Measurements from ENCODE around the gene RAPGEF4.
"Not testable (repeated sequence)": the region's sequence is repeated elsewhere in the genome, so short reads cannot be mapped to it uniquely, and the experiment has no call there.

The RAPGEF4 gene

DNA sequence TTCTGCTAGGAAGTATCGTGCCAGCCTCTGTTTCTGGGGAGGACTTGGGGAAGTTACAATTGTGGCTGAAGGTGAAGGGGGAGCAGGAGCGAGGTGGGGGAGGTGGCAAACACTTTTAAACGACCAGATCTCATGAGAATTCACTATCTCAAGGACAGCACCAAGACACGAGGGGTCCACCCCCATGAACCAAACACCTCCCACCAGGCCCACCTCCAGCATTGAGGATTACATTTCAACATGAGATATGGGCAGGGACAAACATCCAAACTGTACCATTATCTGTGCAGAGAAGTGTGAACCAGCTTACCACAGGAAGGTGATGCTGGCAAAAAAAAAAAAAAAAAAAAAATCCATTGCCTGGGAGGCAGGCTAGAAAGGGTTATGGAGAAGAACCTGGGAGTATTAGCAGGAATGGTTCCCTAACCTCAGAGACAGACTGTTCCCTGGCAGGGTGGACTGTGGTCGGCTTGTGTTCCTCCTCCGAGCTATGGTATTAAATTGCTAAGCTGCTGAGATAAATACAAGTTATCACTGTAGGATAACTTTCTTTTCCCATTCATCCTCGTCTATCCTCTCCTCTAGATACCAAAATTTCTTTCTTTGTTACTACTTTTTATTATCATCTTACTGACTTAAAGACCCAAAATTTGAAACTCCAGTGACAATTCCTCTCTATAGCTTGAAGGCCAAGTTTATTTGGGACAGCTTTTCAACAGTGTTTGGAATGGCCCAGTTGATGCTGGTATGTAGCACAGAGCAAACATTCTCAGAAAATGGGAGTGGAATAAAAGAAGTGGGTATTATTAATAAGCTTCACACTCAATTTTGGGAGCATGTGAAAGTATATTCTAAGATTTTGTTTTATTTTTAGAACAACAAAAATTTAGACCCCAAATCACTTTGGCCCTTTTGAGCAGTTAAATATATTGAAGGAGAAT lies 266.3 kb downstream of the RAPGEF4 start:
- DNase-seq (ENCODE audit: low read depth): no peak

DNA sequence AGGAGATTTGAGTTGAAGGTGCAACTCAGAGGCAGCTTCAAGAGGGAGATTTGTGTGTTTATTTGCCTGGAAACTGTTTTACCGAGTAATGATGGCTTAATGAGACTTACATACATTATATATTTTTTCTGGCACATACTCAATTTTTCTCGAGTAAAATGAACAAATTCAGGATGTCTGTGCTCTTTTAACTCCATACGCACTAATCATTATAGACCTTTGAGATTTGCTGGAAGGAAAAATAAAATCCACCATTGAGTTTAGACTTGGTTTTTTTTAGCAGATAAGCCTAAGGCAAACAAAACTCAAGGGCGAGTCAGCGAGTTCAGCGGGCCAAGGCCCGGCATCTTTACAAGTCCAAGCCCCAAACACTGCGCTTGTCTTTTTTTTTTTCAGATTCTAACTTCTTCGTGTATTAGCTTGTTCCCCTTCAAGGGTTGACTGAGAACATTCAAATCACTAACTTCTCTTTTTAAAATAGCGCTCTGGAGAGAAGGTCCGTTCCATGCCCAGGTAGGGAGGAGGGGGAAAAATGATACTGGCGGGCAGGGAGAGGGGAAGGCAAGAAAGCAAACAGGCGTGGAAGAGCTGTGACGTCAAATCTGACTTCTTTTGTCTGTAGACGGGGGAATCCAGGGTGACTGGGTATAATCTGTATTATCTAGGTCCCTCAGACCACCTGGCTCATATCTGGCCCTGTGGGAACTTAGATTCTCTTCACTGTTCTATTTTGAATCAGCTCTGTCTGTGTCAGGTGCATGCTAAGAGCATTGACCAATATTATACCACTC lies 267.3 kb downstream of the RAPGEF4 start:
- no peak for DNase-seq (ENCODE audit: low read depth)

DNA sequence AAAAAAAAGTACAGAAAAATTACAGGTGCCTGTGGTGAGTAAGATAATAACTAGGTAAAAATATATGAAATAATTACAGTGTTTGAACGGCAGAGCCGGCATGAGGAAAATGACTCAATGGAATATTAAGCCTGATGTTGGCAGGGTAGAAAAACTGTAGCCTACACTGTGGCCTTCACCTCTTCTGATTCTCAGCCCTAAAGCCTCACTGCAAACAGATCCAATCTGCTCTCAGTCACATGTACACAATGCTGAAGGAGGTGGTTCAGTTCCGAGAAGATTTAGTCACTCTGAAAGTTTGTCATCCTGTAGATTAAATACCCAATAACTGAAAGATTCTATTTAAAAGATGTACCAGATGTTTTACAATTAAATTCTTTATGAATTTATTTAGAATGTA lies 273.1 kb downstream of the RAPGEF4 start:
- DNase-seq (ENCODE audit: low read depth): no peak

DNA sequence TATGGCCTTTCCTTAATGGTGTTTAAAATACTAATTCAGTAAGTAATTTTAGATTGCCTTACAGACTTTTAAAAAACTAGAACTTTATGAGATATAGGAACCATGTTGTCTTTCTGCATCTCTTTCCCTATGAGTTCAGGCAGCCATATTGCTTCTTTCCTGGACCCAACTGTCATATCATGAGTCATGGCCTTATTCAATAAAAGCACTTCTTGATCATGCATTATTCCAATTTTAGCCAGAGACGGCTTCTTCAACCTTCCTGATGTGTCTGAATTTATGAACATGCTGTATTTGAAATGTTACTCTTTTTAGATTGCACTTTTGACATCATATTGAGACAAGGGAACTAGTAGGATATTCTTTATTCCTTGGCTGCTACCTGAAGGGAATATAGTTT lies 274.6 kb downstream of the RAPGEF4 start:
- no peak for DNase-seq (ENCODE audit: low read depth)

DNA sequence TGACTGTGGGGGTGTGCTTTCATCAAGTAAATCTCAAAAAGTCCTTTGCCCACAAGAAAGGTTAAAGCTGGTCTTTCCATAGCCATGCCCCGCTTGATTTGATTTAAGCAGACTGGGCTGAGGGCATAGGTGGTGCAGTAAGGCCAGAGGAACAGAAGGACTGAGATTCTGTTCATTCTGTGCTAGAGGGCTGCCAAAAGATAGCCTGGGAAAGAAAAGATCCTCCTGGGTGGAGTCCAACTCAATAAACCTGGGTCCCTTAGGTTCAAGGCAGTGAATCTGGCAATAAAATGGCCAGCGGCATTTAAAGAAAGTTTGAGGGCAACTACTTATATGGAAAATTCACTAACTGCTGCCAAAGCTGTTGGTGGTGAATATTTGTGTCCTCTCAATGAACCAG lies 280.8 kb downstream of the RAPGEF4 start:
- no peak for DNase-seq (ENCODE audit: low read depth)

DNA sequence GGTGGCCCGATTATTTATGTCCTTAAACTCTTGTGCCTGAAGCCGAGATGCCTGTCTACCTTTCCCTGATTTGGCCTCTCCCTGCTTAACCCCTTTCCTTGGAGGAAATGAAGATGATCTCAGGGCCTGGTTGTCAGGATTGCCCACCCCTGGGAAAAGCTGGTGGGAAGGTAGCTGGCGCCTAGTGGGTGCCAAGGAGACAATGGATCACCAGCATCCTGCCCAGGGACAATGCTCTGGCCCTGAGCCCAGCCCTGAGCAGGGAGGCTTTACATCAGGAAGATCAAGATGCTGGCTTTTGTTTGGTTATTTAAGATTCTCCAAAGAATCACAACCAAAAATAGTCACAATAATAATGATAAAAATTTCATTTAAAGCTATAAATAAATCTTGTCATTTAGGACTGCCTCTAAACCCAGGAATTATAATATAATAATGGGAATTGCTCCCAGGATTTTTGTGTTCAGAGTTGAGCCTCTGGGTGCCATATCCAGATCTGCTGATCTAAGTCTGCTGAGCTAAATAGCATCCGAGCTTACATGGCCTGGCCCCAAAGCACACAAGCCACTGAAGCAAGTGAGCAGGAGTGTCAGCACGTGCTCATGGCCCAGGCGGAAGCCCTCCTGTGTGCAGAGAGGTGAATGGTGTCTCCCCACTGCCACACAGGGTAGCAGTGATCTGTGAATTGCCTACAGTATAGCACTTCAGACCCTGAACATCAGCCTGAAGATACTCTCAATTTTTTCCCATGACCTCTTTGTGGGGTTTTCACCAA lies 282.2 kb downstream of the RAPGEF4 start:
- DNase-seq (ENCODE audit: low read depth): no peak

DNA sequence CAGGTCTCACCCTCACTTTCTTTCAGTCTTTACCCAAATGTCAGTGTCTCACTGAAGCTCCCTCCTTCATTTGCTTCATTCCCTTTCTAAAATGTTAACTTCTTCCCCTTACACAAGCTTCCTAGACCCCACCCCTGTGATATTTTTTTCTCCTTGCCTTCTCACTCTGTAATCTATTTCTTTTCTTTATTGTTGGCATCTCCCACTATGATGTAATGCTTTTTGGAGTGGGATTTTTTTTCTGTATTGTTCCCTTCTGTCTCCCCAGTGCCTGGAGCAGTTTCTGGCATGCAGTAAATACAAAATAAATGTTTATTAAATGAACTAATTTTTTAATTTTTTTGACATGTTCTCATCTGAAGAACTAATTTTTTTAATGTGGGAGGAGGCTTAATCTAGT lies 284.1 kb downstream of the RAPGEF4 start:
- DNase-seq (ENCODE audit: low read depth): no peak

DNA sequence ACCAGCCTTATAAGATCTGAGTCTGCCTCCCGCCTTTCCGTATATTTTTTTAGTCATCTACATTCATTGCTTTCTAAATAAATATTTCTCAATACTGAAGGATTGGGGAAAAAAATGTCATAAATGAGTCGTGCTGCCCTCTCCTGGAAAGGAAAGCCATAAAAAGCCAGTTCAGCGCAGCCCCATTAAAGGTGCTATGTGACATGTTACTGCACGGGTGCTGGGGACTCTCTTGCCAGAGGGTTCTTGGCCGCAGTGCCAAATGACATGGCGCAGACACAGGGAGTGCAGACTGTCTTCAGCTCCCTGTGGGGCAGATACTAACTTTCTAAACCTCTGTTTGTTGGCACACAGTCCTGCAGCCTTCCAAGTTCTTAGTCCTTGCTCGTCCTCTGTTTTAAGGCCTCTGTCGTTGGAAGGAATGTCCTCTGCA lies 286.3 kb downstream of the RAPGEF4 start:
- DNase-seq (ENCODE audit: low read depth): no peak

DNA sequence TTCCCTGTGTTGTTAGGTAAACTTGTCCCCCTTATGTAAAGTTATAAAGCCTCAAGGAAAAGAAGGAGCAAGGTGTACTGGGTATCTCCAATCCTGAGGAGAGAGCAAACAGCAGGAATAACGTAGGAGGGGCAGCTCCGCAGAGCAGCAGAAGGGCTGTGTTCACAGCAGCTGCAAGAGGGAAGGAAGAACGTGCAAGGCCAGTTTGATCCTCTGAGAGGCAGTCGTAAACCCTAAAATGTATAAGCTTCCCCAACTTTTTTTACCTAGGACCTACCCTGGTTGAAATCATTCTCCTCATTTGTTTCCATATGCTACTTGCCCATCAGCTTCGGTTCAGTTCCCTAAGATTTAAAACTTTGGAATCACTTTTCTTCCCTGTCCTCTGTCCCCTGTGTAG lies 288.1 kb downstream of the RAPGEF4 start:
- no peak for DNase-seq (ENCODE audit: low read depth)

DNA sequence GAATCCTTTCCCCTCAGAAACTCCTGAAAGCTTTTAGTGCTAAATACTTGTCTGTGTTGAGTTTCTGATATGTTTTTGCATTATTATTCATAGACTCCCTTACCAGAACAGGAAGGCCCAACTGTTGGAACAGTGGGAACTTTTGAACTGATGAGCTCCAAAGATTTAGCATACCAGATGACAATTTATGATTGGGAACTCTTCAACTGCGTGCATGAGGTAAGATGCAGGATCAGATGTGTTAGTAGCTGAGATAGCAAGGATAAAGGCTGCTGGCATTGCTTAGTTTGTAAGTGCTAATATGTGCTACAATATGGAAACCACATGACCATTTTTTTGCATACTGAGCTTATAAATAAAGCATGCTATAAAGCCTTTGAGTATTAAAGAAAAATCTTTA lies 290.8 kb downstream of the RAPGEF4 start:
- DNase-seq (ENCODE audit: low read depth): no peak

DNA sequence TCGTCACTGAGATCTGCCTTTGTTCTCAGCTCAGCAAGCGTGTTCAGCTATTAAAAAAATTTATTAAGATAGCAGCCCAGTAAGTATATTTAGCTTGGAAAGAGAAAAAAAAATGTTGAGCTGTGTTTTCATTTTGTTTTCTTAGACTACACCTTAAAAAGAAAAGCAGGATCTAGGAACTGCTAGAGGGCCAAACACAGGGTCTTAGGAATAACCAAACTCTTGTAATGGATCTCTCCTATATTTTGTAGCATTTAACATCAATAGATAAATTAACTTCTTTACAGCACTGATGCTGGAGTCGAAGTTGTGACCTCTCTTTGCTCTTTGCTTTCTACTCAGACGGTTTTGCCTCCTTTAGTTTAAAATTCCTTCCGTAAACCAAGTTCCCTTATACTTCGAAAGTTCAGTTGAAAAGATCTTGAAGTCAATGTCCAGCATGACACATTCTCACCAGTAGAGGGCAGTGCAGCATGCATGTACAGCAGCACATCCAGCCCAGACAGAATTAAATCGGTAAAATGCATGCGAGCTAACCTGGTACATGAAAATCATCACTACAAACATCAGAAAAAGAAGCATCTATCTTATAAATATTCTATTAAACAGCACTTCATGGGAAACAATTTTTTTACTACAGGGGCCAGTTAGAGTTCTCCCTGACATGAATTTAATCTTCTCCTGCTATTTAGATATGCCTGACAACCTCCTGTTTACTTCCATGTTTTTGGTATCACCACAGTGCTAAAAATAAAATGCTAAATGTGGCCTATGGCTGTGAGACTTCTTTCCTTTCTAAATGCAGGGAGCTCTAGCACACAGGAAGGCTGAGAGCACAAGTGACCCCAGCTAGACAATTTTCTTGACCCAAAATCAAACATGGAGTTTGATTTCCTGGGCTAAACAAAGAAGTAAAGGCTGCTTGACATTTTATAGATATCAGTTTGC lies 291.8 kb downstream of the RAPGEF4 start:
- DNase-seq (ENCODE audit: low read depth): peak; percentile 81

DNA sequence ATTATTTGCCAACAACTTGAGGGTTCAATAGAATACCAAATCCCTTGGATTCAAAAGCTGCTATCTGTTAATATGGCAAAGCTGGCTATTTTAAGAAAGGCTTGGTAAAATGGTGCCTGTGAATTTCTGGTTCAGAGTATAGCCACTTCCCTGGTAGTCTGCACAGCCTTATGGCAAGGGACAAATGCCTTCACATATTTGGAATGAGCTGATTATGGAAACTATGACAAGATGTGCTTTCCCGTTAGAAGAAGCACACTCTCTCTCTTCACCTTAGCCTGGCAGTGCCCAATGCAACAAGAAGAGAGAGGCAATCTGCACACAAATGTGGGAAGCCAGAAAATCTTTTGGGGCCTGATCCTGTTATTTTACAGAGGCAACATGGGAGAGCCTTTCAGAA lies 292.5 kb downstream of the RAPGEF4 start:
- no peak for DNase-seq (ENCODE audit: low read depth)

DNA sequence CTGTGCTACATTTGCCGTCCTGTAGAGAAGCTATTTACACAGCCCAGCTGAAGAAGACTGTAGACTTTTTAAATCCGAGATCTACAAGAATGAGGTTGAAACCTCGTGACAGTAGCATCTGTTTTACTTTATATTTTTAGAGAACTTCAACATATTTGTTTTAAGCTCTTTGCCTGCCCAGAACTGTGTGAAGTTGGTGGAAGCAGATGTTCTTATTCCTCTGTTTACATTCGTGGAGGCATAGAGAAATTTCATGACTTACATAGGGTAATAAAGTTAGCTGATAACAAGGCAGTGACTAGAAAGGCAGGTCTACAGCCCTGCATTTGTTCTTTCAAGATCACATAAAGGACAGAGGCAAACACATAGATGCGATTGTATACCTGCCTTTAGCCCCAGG lies 293.0 kb downstream of the RAPGEF4 start:
- DNase-seq (ENCODE audit: low read depth): no peak

DNA sequence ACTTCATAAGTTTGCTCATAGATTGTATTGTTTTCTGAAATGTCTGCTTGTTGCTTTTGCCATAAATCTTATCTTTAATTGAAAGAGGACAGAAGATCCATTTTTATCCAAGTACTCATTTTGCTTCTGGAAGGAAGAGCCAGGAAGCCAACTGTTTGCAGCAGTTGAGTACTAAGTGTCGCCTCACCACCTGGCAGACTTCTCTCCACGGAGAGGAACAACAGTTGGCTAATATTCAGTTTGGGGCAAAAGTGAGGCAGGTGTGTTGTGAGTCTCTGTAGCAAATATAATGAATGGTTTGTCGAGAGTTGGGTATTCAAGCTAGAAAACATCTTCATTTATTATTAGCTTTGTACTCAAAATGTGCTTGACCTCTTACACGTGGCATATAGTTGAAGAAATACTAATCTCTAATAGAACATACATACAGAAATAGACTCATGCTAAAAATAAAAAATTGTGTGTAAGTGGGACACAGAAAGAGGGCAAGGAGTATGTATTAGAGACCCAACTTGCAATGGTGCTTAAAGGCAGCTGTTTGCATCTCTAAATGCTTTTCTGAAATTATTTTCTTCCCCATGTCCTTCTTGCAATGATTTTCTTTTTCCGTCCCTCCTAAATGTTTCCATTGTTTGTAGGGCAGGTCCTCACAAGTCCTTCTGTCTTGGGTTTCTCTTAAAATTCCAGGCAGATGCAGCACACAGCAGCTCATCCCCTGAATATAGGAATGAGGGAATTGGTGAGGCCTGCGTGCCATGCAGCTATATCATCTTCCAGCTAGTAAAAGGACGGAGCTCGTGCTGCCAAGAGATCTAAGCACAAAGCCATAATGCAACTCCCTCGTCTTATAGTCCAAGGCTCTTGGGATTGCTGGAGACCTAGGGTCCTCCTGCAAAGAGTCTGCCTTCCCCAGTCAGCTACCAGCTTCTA lies 295.2 kb downstream of the RAPGEF4 start:
- DNase-seq (ENCODE audit: low read depth): no peak

DNA sequence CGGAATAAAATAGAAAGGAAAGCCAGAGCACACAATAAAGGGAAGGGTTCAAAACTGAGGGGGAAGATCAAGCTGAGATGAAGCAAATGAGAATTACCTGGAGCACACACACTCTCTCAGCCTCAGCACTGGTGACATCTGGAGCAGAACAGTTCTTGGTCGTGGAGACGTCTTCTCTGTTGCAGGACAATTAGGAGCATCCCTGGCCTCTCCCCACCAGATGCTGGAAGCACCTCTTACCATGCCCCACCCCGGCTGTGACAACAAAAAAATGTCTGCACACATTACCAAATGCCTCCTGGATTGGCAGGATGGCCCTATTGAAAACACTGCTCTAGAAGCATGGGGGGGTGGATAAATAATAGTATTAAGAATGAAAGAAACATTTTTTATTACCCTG lies 296.4 kb downstream of the RAPGEF4 start:
- DNase-seq (ENCODE audit: low read depth): no peak

DNA sequence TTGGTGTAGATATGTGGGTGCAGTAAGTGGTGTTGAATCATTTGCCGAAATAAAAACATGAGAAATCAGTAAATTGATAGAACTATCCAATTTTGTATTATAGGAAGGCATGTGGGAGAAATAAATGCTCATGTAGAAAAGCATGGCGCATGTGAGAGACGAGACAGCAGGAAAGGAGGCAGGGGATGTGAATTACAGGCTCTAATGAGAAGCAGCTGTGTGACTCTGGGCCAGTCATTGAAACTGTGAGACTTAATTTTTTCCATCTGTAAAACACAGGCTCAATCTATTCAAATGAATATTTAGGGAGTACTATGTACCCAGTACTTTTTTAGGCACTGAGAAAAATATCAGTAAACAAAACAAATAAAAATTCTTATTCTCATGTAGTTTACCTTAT lies 297.4 kb downstream of the RAPGEF4 start:
- no peak for DNase-seq (ENCODE audit: low read depth)

DNA sequence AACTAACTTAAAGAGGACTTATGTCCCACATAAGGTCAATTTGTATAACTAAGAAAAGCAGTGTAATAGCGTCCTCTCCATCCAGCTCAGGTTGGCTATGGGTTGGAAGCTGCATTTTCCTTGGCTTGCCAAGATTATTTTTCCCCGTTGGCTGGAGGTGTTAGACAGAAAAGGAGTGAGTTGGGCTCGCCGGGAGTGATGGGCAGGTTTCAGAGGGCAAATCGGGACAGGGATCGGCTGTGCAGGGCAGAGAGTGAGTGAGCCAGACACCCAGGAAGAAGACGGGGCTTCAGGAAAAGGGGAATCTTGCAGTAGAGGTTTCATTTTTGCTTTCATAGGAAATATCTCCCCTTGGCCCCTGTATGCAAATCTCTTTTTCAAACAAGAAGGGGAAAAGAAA lies 298.5 kb downstream of the RAPGEF4 start:
- no peak for DNase-seq (ENCODE audit: low read depth)

DNA sequence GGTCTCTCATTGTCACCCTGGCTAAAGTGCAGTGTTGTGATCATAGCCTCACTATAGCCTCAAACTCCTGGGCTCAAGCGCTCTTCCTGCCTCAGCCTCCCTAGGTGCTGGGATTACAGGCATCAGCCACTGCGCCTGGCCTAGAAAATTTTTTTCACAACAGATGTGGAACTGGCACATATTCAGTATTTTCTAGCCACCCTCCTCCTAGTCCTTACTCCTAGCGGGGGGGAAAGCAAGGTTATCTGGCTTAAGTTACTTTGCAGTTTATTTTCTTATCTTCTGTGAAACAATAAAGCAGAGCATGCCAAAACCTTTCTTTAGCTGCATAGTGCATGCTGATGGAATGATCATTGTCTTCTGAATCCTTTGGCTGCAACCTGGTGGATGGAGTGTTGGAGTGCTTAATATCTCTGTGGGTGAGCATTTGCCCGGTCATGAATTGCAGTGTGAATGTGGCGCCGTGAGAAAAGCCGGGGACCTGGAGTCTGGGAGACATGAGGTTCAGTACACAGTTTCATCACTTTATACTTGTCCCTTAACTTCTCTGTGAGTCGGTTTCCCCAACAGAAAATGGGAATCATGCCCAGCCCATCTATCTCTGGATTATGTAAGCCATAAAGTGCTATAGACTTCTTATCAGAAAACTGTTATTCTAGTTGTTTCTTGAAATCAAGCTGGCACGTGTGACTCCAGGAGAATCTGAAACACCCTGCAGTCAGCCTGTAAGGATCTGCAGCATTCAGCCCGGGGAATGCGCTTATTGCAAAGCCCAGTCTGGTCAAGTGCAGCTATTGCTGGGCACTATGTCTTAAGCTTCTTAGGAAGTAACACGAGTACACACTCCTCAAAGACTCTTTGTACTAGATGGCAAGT lies 301.8 kb downstream of the RAPGEF4 start:
- no peak for DNase-seq (ENCODE audit: low read depth)

DNA sequence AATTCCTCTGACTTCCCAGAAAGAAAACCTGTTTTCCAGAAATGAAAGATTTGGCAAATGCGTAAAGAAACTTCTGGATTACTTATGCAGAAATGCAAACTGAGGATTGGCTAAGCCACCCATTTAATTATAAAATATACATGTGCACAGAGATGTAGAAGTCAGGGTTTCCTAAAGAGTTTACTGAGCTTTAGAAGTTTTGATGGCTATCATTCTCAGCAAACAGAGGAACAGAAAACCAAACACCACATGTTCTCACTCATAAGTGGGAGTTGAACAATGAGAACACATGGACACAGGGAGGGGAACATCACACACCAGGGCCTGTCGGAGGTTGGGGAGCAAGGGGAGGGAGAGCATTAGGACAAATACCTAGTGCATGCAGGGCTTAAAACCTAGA lies 302.6 kb downstream of the RAPGEF4 start:
- DNase-seq (ENCODE audit: low read depth): not testable (repeated sequence)

Measured in CMK (cell line).